ENCODE measurements around the gene PROKR1.

The PROKR1 gene

GRCh38 chr2:68706637-68707036, 63.3 kb downstream of the PROKR1 start:
- no peak for DNase-seq
